Fibroblast of the aortic adventitia (primary cell): Measurements from ENCODE around the gene PLXNB1. TPM values are rescaled to one million over a fixed set of nuclear protein-coding genes. Genes with fewer than 3 reads are reported as not detected.

Experiments
- DNase-seq: peaks from one replicate; pipeline ENCODE4 v3.0.0-alpha.2; 2010; ENCODE audit warnings: low read depth
- H3K4me3 ChIP-seq: 2 replicates; pipeline ENCODE4 v1.5.1; 2011; ENCODE audit warnings: low read depth, mild to moderate bottlenecking, control low read depth, low read length, moderate library complexity
- small RNA-seq: library from RNA; depleted of rRNA; stranded (forward); fragments of <200 nt; gene quantifications from one replicate; pipeline ENCODE3, GENCODE V24; 2012
- total RNA-seq: library from RNA; depleted of rRNA; stranded (reverse); fragments of >200 nt; gene quantifications from 2 replicates; pipeline ENCODE4 v1.2.3, GENCODE V29; 2012; ENCODE audit warnings: low replicate concordance
- TF ChIP-seq, protein P1 (sequence below): IDR thresholded peaks from 2 replicates; pipeline ENCODE4 v1.5.1; 2011; ENCODE audit warnings: mild to moderate bottlenecking, low read length, control low read depth, inconsistent platforms; ENCODE audit not compliant: insufficient read depth

The PLXNB1 gene
- total RNA-seq, 1 donor: 30.0 TPM

DNA sequence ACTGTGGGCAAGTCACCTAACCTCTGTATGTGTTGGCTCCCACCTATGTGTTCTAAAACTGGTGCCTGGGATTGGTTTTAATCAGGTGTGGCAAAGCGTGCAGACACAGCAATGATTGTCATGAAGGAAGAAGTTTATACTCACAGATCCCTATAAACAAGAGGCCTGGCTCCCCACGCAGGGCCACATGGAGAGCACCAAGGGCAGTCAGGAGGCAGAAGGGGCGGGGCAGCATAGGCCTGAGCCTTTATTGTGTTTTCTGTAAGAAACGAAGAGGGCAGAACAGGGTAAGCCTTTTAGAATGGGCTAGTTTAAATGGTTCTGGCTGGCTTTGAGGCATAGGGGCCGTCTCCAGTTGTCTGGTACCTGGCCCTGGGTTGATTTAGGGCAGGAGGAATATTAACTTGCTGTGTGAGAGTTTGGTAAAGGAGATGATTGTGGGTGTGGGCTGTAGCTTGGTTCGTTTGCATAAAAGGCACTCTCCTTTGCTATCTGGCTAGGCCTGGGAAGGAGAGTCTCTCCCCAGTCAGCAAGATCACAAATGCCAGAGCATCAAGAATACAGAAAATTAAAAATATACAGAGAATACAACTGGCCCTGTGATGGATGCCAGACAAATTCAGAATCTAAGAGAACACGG, 60.1 kb downstream of the PLXNB1 start:
- no peak for DNase-seq
- H3K4me3 ChIP-seq: no peak overlapping the region
- TF ChIP-seq, protein P1, sequence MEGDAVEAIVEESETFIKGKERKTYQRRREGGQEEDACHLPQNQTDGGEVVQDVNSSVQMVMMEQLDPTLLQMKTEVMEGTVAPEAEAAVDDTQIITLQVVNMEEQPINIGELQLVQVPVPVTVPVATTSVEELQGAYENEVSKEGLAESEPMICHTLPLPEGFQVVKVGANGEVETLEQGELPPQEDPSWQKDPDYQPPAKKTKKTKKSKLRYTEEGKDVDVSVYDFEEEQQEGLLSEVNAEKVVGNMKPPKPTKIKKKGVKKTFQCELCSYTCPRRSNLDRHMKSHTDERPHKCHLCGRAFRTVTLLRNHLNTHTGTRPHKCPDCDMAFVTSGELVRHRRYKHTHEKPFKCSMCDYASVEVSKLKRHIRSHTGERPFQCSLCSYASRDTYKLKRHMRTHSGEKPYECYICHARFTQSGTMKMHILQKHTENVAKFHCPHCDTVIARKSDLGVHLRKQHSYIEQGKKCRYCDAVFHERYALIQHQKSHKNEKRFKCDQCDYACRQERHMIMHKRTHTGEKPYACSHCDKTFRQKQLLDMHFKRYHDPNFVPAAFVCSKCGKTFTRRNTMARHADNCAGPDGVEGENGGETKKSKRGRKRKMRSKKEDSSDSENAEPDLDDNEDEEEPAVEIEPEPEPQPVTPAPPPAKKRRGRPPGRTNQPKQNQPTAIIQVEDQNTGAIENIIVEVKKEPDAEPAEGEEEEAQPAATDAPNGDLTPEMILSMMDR: no peak

GRCh38 chr3:48367201-48367600, 62.7 kb downstream of the PLXNB1 start:
- DNase-seq: no peak
- TF ChIP-seq, protein P1: no peak
- H3K4me3 ChIP-seq: no peak overlapping the region

DNA sequence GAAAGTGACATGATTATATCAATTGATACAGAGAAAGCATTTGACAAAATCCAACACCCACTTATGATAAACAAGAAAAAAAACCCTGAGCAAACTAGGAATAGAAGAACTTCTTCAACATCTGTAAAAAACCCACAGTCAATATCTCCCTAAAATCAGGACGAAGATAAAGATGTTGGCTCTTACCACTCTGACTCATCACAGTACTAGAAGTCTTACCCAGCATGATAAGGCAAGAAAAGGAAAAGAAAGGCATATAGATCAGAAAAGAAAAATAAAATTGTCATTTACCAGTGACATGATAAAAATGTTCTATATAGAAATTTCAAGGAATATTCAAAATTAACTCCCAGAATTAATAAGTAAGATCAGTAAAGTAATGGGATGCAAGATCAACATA, 65.0 kb downstream of the PLXNB1 start:
- TF ChIP-seq, protein P1: no peak
- no peak overlapping the region for H3K4me3 ChIP-seq
- no peak for DNase-seq

GRCh38 chr3:48361928-48362327, 68.0 kb downstream of the PLXNB1 start:
- DNase-seq: no peak
- H3K4me3 ChIP-seq: no peak overlapping the region
- TF ChIP-seq, protein P1: no peak

DNA sequence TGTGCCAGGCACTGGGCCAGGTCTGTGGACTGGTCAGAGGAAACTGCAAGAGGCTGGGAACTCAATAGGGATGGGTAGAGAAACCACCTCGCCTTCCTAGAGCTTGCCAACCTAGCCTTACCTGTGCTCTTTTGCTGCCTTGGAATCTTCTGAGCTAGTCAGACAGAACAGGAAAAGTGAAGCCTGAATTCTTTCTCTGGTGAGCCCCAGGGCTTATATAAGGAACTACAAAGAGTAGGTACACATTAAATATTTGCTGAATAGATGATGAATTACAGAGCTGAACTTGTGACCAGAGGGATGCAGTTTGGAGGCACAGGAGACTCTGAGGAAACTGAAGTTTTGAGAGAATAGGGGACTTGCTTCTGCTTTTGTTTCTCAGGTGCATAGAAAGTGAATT, 73.5 kb downstream of the PLXNB1 start:
- DNase-seq: no peak
- TF ChIP-seq, protein P1: no peak
- H3K4me3 ChIP-seq: no peak overlapping the region

DNA sequence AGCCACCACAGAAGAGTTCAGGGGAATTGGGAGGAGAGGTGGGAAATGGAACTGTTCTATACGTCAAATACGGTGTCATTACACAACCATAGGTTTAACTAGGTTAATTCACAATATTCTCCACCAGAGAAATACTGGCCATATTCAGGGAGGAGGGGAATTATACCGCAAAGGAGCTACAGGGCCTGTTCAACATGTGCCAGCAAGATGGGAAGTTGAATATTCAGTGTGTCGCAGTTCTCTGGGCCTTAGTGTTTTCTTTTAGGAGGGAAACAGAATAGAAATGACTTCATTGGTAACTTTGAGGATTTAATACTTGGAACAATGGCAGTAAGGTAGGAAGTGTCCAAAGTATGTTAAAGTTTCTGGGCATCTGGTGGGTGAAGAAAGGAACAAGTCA, 75.9 kb downstream of the PLXNB1 start:
- H3K4me3 ChIP-seq: no peak overlapping the region
- DNase-seq: no peak
- TF ChIP-seq, protein P1: no peak

Small RNA genes lying within 50 kb of the gene (small RNA-seq; reads per million reads assigned to genes)
- not detected for gene RN7SL321P

Other genes with a start within 250 kb of the PLXNB1 start
- gene CDC25A, start 241.7 kb downstream of the PLXNB1 start, total RNA-seq: 0.90 and 13.6 TPM in 2 replicates
- not detected in 2 replicates for gene CAMP, start 206.6 kb downstream of the PLXNB1 start, total RNA-seq
- 5.6 and 8.6 TPM in 2 replicates for gene ZNF589, start 189.0 kb downstream of the PLXNB1 start, total RNA-seq
- 22.4 and 22.7 TPM in 2 replicates for gene NME6, start 128.7 kb downstream of the PLXNB1 start, total RNA-seq
- not detected in 2 replicates for gene SPINK8, start 96.4 kb downstream of the PLXNB1 start, total RNA-seq
- gene FBXW12, start 57.9 kb downstream of the PLXNB1 start, total RNA-seq: 0.27 TPM in 1 of 2 replicates, not detected in the other
- gene CCDC51, start 10.0 kb upstream of the PLXNB1 start, total RNA-seq: 19.3 and 38.0 TPM in 2 replicates
- gene TMA7, start 10.2 kb upstream of the PLXNB1 start, total RNA-seq: 234 and 390 TPM in 2 replicates
- 4.0 and 14.5 TPM in 2 replicates for gene ATRIP, start 16.7 kb upstream of the PLXNB1 start, total RNA-seq
- 60.4 and 107 TPM in 2 replicates for gene SHISA5, start 74.1 kb upstream of the PLXNB1 start, total RNA-seq
- 4.7 and 6.1 TPM in 2 replicates for gene PFKFB4, start 126.7 kb upstream of the PLXNB1 start, total RNA-seq
- 0.54 TPM in 1 of 2 replicates, not detected in the other for gene UCN2, start 133.7 kb upstream of the PLXNB1 start, total RNA-seq
- gene COL7A1, start 165.2 kb upstream of the PLXNB1 start, total RNA-seq: 8.6 and 10.2 TPM in 2 replicates
- 97.2 and 196 TPM in 2 replicates for gene UQCRC1, start 179.6 kb upstream of the PLXNB1 start, total RNA-seq
- not detected in 2 replicates for gene TMEM89, start 191.7 kb upstream of the PLXNB1 start, total RNA-seq
- gene SLC26A6, start 205.4 kb upstream of the PLXNB1 start, total RNA-seq: 11.6 and 19.5 TPM in 2 replicates
- gene CELSR3, start 232.8 kb upstream of the PLXNB1 start, total RNA-seq: 0.81 and 0.98 TPM in 2 replicates